Measurements from ENCODE around the gene LIPM.

DNA sequence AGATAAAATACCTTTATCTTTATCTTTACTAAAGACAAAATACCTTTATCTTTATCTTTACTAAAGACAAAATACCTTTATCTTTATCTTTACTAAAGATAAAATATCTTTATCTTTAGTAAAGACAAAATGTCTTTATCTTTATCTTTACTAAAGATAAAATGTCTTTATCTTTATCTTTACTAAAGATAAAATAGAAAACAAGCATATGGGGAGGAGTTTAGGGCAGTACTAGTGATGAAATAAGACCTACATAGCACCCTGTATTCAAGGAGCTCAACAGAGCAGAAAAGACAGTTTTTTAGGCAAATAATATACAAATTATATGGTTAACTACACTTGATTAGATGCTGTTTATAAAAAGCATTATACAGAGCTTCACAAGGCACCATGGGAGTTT, 29.8 kb downstream of the LIPM start:
- TF ChIP-seq, protein P1, sequence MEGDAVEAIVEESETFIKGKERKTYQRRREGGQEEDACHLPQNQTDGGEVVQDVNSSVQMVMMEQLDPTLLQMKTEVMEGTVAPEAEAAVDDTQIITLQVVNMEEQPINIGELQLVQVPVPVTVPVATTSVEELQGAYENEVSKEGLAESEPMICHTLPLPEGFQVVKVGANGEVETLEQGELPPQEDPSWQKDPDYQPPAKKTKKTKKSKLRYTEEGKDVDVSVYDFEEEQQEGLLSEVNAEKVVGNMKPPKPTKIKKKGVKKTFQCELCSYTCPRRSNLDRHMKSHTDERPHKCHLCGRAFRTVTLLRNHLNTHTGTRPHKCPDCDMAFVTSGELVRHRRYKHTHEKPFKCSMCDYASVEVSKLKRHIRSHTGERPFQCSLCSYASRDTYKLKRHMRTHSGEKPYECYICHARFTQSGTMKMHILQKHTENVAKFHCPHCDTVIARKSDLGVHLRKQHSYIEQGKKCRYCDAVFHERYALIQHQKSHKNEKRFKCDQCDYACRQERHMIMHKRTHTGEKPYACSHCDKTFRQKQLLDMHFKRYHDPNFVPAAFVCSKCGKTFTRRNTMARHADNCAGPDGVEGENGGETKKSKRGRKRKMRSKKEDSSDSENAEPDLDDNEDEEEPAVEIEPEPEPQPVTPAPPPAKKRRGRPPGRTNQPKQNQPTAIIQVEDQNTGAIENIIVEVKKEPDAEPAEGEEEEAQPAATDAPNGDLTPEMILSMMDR (conservative IDR thresholded peaks at IDR 0.05; ENCODE audit: low read length), result no peak
- no peak for TF ChIP-seq EZH2phosphoT487 (IDR thresholded peaks at IDR 0.05; ENCODE audit: borderline replicate concordance, low read depth, low read length)
